Measurements from ENCODE around the gene MPIG6B.
"Not testable (repeated sequence)": the region's sequence is repeated elsewhere in the genome, so short reads cannot be mapped to it uniquely, and the experiment has no call there.

MPIG6B gene

DNA sequence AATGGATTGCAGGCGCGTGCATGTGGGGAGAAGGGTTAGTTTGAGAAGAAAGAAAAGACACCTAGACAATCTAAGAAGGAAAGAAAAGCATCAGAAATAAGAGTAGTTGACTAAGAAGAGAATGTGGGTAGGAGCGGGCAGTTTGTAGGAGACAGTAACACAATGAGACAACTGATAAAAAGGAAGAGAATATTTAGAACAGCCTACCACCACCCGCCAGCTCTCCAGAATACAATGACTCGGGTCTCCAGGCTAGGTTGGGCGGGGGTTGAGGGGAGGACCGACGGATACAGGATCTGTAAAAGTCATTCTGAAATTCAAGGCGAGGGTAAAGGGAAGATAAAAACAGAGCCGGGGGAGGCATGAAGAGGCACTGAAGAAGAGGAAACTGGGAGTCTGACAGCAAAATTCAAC is 20.8 kb upstream of the MPIG6B start:
- DNase-seq (ENCODE audit: low read depth, low spot score), result no peak
- TF ChIP-seq, protein P1, sequence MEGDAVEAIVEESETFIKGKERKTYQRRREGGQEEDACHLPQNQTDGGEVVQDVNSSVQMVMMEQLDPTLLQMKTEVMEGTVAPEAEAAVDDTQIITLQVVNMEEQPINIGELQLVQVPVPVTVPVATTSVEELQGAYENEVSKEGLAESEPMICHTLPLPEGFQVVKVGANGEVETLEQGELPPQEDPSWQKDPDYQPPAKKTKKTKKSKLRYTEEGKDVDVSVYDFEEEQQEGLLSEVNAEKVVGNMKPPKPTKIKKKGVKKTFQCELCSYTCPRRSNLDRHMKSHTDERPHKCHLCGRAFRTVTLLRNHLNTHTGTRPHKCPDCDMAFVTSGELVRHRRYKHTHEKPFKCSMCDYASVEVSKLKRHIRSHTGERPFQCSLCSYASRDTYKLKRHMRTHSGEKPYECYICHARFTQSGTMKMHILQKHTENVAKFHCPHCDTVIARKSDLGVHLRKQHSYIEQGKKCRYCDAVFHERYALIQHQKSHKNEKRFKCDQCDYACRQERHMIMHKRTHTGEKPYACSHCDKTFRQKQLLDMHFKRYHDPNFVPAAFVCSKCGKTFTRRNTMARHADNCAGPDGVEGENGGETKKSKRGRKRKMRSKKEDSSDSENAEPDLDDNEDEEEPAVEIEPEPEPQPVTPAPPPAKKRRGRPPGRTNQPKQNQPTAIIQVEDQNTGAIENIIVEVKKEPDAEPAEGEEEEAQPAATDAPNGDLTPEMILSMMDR (IDR thresholded peaks at IDR 0.05; ENCODE audit: insufficient read depth, low read length, missing control alignments), result no peak
- H3K4me3 ChIP-seq (ENCODE audit: low read depth, low read length), result peak overlapping the region; percentile 84
- CTCF ChIA-PET, result interaction anchor here (0.8 to 2.2 kb wide), 6 partner anchors 10 to 128 kb away, joined by 3 to 11 read pairs (median 5); no protein-coding TSS in a partner anchor
- POLR2A ChIA-PET, result interaction anchor here (0.6 to 1.9 kb wide), 6 partner anchors 9 to 132 kb away, joined by 3 to 17 read pairs (median 4); partner anchors contain the start of genes CSNK2B, GPANK1 and HSPA1B

DNA sequence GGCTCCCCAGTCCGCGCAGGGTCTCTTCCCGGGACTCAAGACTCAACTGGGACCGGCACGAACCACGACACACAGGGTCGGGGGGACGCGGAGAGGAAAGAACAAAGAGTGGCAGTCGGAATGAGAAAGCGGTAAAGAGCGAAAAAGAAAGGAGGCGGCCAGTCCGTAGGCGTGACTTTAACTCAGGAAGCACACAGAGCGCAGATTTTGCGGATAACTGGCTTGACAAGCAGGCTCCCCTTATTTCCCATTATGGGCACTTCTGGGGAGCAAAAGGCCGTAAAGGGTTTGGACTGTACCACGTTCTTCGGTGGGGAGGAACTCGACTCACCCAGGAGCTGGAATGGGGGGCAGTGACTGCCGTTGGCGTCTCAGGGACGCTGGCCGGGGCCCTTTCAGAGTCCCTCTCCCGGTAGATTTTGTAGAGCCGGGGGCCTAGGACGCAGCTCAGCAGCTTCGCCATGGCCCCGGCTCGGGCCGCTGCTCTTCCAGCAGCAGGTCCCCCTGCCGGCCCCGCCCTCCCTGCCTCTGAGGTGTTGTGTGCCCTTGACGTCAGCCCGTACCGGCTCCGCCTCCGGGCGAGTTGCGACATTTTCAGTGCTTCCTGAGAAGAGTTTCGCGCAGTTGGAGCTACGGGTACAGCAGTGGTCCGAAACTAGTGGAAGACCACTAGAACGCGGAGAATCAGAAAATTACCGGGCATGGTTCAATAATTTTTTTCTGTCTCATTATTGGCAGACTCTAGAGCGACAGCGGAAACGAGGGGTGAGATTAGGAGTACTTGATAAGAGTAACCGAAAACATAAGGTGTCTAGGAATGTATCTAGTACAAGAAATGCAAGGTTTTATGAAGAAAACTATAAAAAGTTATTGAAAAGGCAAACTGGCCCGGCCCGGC is 20.1 kb upstream of the MPIG6B start, which contains the start of gene ABHD16A:
Gene ABHD16A, minus strand, starts transcription at position 506 of the 898 bp plus-strand sequence. Its CDS starts 43 bp downstream, at position 463.
- ChIA-PET POLR2A (interaction anchor here (0.5 to 1.9 kb wide), 13 partner anchors 8 to 160 kb away, joined by 3 to 17 read pairs (median 5); partner anchors contain the start of genes CSNK2B, DDAH2, GPANK1 and HSPA1A), CTCF (interaction anchor here (0.8 to 2.2 kb wide), 7 partner anchors 10 to 88 kb away, joined by 3 to 11 read pairs (median 3); partner anchors contain the start of gene LY6G5C)
- peak; percentile 84 for DNase-seq (ENCODE audit: low read depth, low spot score)
- H3K4me3 ChIP-seq (ENCODE audit: low read depth, low read length), result peak within 1 kb of the TSS; percentile 84
- TF ChIP-seq, protein P1 (IDR thresholded peaks at IDR 0.05; ENCODE audit: insufficient read depth, low read length, missing control alignments), result no peak

DNA sequence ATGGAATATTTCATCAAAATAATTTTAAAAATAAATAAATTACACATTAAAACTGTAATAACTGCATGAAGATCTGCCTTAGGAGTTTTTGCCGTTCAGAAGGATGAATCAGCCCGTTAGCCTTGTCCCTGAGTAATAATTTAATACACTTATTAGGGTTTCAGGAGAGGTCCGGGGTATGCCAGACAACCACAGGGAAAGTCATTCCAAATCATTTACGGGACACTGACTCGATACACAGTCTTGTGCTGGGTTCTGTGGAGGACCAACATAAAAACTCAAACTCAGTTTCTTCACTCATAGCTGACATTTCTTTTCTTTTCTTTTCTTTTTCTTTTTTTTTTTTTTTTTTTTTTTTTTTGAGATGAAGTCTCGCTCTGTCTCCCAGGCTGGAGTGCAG is 17.2 kb upstream of the MPIG6B start:
- TF ChIP-seq, protein P1 (IDR thresholded peaks at IDR 0.05; ENCODE audit: insufficient read depth, low read length, missing control alignments), result no peak
- no peak overlapping the region for H3K4me3 ChIP-seq (ENCODE audit: low read depth, low read length)
- no peak for DNase-seq (ENCODE audit: low read depth, low spot score)
- ChIA-PET POLR2A (interaction anchor here (0.8 kb wide), 1 partner anchor 29 kb away, joined by 3 read pairs; no protein-coding TSS in a partner anchor), CTCF (no interaction called here)

DNA sequence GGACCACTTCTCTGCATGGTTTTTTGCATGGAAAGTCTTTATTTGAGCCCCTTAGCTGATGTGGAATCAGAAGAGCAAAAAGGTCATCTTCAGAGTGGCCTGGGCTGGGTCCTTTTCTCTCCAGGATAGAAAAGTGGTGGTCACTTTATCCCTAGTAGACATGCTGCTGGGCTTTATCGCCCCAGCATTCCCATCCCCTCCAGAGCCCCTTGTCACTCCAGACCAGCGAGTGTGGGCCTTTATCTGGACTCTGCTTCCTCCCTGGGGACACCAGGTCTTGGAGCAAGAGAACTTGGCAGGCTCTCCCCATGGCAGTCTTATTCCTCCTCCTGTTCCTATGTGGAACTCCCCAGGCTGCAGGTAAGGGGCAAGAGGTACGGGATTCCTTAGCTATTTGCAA is 16.6 kb upstream of the MPIG6B start, which contains the start of gene LY6G6F:
Gene LY6G6F, plus strand, starts transcription at position 268 of the 400 bp plus-strand sequence. Its CDS starts 41 bp downstream, at position 309.
- H3K4me3 ChIP-seq (ENCODE audit: low read depth, low read length), result no peak within 1 kb of the TSS
- ChIA-PET CTCF (no interaction called here), POLR2A (interaction anchor here (0.8 kb wide), 1 partner anchor 28 kb away, joined by 3 read pairs; no protein-coding TSS in a partner anchor)
- no peak for DNase-seq (ENCODE audit: low read depth, low spot score)
- TF ChIP-seq, protein P1 (IDR thresholded peaks at IDR 0.05; ENCODE audit: insufficient read depth, low read length, missing control alignments), result no peak

DNA sequence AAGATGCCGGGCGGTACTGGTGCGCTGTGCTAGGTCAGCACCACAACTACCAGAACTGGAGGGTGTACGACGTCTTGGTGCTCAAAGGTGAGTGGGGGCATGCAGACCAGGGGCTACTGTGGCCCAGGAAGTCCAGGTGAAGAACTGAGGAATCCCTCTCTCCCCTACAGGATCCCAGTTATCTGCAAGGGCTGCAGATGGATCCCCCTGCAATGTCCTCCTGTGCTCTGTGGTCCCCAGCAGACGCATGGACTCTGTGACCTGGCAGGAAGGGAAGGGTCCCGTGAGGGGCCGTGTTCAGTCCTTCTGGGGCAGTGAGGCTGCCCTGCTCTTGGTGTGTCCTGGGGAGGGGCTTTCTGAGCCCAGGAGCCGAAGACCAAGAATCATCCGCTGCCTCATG is 15.5 kb upstream of the MPIG6B start:
- CTCF ChIA-PET, result no interaction called here
- TF ChIP-seq, protein P1 (IDR thresholded peaks at IDR 0.05; ENCODE audit: insufficient read depth, low read length, missing control alignments), result no peak
- no peak for DNase-seq (ENCODE audit: low read depth, low spot score)
- POLR2A ChIA-PET, result no interaction called here
- H3K4me3 ChIP-seq (ENCODE audit: low read depth, low read length), result no peak overlapping the region

DNA sequence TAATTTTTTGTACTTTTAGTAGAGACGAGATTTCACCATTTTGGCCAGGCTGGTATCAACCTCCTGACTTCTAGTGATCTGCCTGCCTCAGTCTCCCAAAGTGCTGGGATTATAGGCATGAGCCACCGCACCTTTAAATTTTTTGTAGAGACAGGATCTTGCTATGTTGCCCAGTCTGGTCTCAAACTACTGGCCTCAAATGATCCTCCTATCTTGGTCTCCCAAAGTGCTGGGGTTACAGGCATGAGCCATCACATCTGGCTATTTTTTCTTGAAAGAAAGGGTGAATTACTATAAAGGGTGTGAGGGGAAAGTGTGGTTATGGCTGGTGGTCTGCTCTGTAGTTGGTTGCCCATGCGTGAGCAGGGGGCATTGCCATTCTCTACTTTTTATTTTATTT is 14.9 kb upstream of the MPIG6B start:
- TF ChIP-seq, protein P1 (IDR thresholded peaks at IDR 0.05; ENCODE audit: insufficient read depth, low read length, missing control alignments), result no peak
- no peak for DNase-seq (ENCODE audit: low read depth, low spot score)
- no peak overlapping the region for H3K4me3 ChIP-seq (ENCODE audit: low read depth, low read length)
- POLR2A ChIA-PET, result no interaction called here
- CTCF ChIA-PET, result no interaction called here

DNA sequence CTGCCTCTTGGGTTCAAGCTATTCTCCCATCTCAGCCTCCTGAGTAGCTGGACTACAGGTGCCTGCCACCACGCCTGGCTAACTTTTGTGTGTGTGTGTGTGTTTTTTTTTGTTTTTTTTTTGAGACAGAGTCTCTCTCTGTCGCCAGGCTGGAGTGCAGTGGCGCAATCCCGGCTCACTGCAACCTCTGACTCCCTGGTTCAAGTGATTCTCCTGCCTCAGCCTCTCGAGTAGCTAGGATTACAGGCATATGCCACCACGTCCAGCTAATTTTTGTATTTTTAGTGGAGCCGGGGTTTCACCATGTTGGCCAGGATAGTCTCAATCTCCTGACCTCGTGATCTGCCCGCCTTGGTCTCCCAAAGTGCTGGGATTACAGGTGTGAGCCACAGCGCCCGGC is 14.0 kb upstream of the MPIG6B start:
- CTCF ChIA-PET, POLR2A ChIA-PET: not testable (repeated sequence)

More for the DNA sequence above, 14.0 kb upstream of the MPIG6B start:
- DNase-seq (ENCODE audit: low read depth, low spot score); H3K4me3 ChIP-seq (ENCODE audit: low read depth, low read length): not testable (repeated sequence)

Data from AG04449 (cell line).